PC-3 (cell line): ENCODE data around the gene ATXN1L.

Source experiments
- CTCF ChIP-seq: fragments of 300-600 bp; sonication (generic); conservative IDR thresholded peaks from 2 replicates; pipeline ENCODE4 v1.5.1; 2017; ENCODE audit warnings: antibody characterized with exemption, low read depth, mild to moderate bottlenecking, low read length
- EZH2phosphoT487 ChIP-seq: fragments of 300-600 bp; sonication (generic); IDR thresholded peaks from 2 replicates; pipeline ENCODE4 v1.6.1; 2018; ENCODE audit warnings: mild to moderate bottlenecking, antibody characterized with exemption, low read length, borderline replicate concordance

DNA sequence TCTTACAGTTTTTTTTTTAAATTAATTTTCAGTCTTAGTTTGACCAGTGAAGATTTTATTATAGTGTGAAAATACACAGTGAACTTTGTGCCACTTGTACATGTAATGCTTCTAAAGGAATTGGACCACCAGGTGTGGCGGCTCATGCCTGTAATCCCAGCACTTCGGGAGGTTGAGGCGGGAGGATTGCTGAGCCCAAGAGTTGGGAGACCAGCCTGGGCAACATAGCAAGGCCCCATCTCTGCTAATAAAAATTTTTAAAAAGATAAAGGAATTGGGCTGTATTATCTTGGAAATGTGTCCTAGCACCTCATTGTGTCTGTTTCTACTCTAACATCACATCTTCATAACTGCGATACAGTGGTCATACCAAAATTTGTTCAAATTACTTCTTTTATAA is 53.4 kb downstream of the ATXN1L start:
- TF ChIP-seq CTCF (no peak), EZH2phosphoT487 (no peak)
